Mesodermal cell (in vitro differentiated cells): ENCODE measurements around the gene TYW1.
"Not testable (repeated sequence)": the region's sequence is repeated elsewhere in the genome, so short reads cannot be mapped to it uniquely, and the experiment has no call there.

Experiments
- H3K27ac ChIP-seq: 2 replicates; pipeline ENCODE4 v1.7.0; 2013; ENCODE audit warnings: mild to moderate bottlenecking, low read depth, low read length, moderate library complexity; ENCODE audit not compliant: severe bottlenecking
- H3K36me3 ChIP-seq: 2 replicates; pipeline ENCODE4 v1.7.1; 2013; ENCODE audit warnings: mild to moderate bottlenecking, low read length, moderate library complexity; ENCODE audit not compliant: control insufficient read depth, insufficient read depth
- H3K4me1 ChIP-seq: one replicate; pipeline ENCODE4 v1.7.1; 2013; ENCODE audit warnings: mild to moderate bottlenecking, low read length; ENCODE audit not compliant: insufficient read depth, control insufficient read depth, poor library complexity, severe bottlenecking
- H3K4me3 ChIP-seq: 2 replicates; pipeline ENCODE4 v1.7.0; 2013; ENCODE audit warnings: low read length, control low read depth, mild to moderate bottlenecking; ENCODE audit not compliant: insufficient read depth, poor library complexity, severe bottlenecking; ENCODE audit errors: extremely low read depth
- H3K9me3 ChIP-seq: 2 replicates; pipeline ENCODE4 v1.7.1; 2013; ENCODE audit warnings: mild to moderate bottlenecking, low read length, moderate library complexity; ENCODE audit not compliant: control insufficient read depth
- WGBS, 2 experiments: methylation state at CpG; one replicate each; pipeline ENCODE4 v1.1.5; 2013; ENCODE audit warnings: missing lambda C conversion rate in 2 of 2; ENCODE audit not compliant: insufficient coverage in 2 of 2; 5-methylcytosine and 5-hydroxymethylcytosine counted together

The TYW1 gene

GRCh38 chr7:67045496-67045995, 48.9 kb downstream of the TYW1 start:
- Histone ChIP-seq H3K4me1 (no peaks in the 10 kb centered on the region), H3K27ac (no peak overlapping the region), H3K9me3 (no peaks in the 10 kb centered on the region), H3K36me3 (peaks cover 13% of the 10 kb centered on the region), H3K4me3 (no peak overlapping the region)
- WGBS, 2 experiments = 86 to 100% methylated on average over 2 to 3 of the region's 4 CpGs

GRCh38 chr7:67046819-67047218, 50.2 kb downstream of the TYW1 start:
- not testable (repeated sequence) for H3K4me1 ChIP-seq, H3K4me3 ChIP-seq, H3K9me3 ChIP-seq, H3K27ac ChIP-seq
- WGBS, 2 experiments = 80 to 86% methylated on average over 1 of the region's 2 CpGs
- peaks cover 24% of the 10 kb centered on the region for H3K36me3 ChIP-seq

GRCh38 chr7:67049908-67050307, 53.3 kb downstream of the TYW1 start:
- not testable (repeated sequence) for H3K9me3 ChIP-seq, H3K4me1 ChIP-seq, H3K27ac ChIP-seq, H3K4me3 ChIP-seq
- no CpG with 5 or more reads among the region's 2 CpGs for WGBS, 2 experiments
- peaks cover 18% of the 10 kb centered on the region for H3K36me3 ChIP-seq

GRCh38 chr7:67052161-67052560, 55.5 kb downstream of the TYW1 start:
- H3K27ac ChIP-seq, H3K4me1 ChIP-seq, H3K4me3 ChIP-seq, H3K9me3 ChIP-seq: not testable (repeated sequence)
- WGBS, 2 experiments = no CpG with 5 or more reads among the region's 2 CpGs
- peaks cover 16% of the 10 kb centered on the region for H3K36me3 ChIP-seq

- Histone ChIP-seq H3K9me3 (no peaks in the 10 kb centered on the region), H3K4me3 (no peak overlapping the region), H3K4me1 (peaks cover 2% of the 10 kb centered on the region), H3K36me3 (peaks cover 15% of the 10 kb centered on the region), H3K27ac (no peak overlapping the region)
- no CpG with 5 or more reads among the region's 2 CpGs for WGBS, 2 experiments
Observed at GRCh38 chr7:67056683-67057082, 60.0 kb downstream of the TYW1 start.

GRCh38 chr7:67061321-67061720, 64.7 kb downstream of the TYW1 start:
- 100% methylated on average over 1 of the region's 4 CpGs for WGBS, 2 experiments
- peaks cover 16% of the 10 kb centered on the region for H3K36me3 ChIP-seq
- not testable (repeated sequence) for H3K4me3 ChIP-seq, H3K4me1 ChIP-seq, H3K27ac ChIP-seq, H3K9me3 ChIP-seq

- H3K4me3 ChIP-seq, H3K4me1 ChIP-seq, H3K27ac ChIP-seq, H3K9me3 ChIP-seq: not testable (repeated sequence)
- H3K36me3 ChIP-seq = peaks cover 19% of the 10 kb centered on the region
- 100% methylated on average over 1 of the region's 1 CpG; no CpG with 5 or more reads in 1 of the 2 experiments for WGBS, 2 experiments
Observed at GRCh38 chr7:67062802-67063201, 66.2 kb downstream of the TYW1 start.

GRCh38 chr7:67066950-67067622, 70.5 kb downstream of the TYW1 start:
- not testable (repeated sequence) for H3K9me3 ChIP-seq, H3K27ac ChIP-seq, H3K4me1 ChIP-seq, H3K4me3 ChIP-seq
- 87 to 100% methylated on average over 1 to 3 of the region's 9 CpGs for WGBS, 2 experiments
- H3K36me3 ChIP-seq = peaks cover 28% of the 10 kb centered on the region

- Histone ChIP-seq H3K9me3 (peaks cover 23% of the 10 kb centered on the region), H3K36me3 (peaks cover 16% of the 10 kb centered on the region)
- not testable (repeated sequence) for H3K4me3 ChIP-seq, H3K27ac ChIP-seq, H3K4me1 ChIP-seq
- WGBS, 2 experiments = 88 to 100% methylated on average over 1 of the region's 2 CpGs
Observed at GRCh38 chr7:67076120-67076519, 79.5 kb downstream of the TYW1 start.

- WGBS, 2 experiments = 95 to 100% methylated on average over 3 of the region's 4 CpGs
- H3K4me3 ChIP-seq, H3K27ac ChIP-seq, H3K9me3 ChIP-seq, H3K4me1 ChIP-seq: not testable (repeated sequence)
- peaks cover 13% of the 10 kb centered on the region for H3K36me3 ChIP-seq
Observed at GRCh38 chr7:67082880-67083279, 86.2 kb downstream of the TYW1 start.

GRCh38 chr7:67089261-67089660, 92.6 kb downstream of the TYW1 start:
- not testable (repeated sequence) for H3K27ac ChIP-seq, H3K4me3 ChIP-seq, H3K9me3 ChIP-seq, H3K4me1 ChIP-seq
- WGBS, 2 experiments = 83% methylated on average over 1 of the region's 10 CpGs; no CpG with 5 or more reads in 1 of the 2 experiments
- peaks cover 10% of the 10 kb centered on the region for H3K36me3 ChIP-seq
